K562 (cell line): Measurements from ENCODE around the gene TENT4A. TPM values are rescaled to one million over a fixed set of nuclear protein-coding genes. Genes with fewer than 3 reads are reported as not detected.

Experiments
- ATAC-seq: fragments of 200-7000 bp; cut with Tn5 transposase; 3 replicates; pipeline ENCODE4 v1.9.1; 2020; ENCODE audit warnings: moderate library complexity
- BruUV-seq: library from RNA; stranded (reverse); fragments of 400-500 nt; replicated peaks from 2 replicates; lab custom pipeline; 2021; lab: Mats Ljungman, UMichigan
- CTCF ChIA-PET: fragments of 300-600 bp; formaldehyde crosslinking; extraction: SDS; loops from one replicate; lab custom pipeline; 2021; ENCODE audit warnings: low intra/inter-chr PET ratio; lab: Yijun Ruan, JAX
- POLR2A ChIA-PET: fragments of 300-600, 350-650 bp; sonication (Branson Sonifier 250); formaldehyde crosslinking; extraction: SDS; loops from one replicate; lab custom pipeline; 2021; ENCODE audit warnings: antibody characterized with exemption, inconsistent platforms; lab: Yijun Ruan, JAX
- DNase-seq, 4 experiments: peaks; one replicate each; pipeline versions ENCODE4 v3.0.0 to v3.0.0-alpha.2; 2011 to 2018; ENCODE audit warnings: low spot score in 3 of 4, mixed read lengths in 3 of 4; ENCODE audit errors: extremely low read depth in 1 of 4
- FAIRE-seq: peaks from 2 replicates; lab custom pipeline; 2011; peaks lifted over from hg19 to GRCh38; lab: Jason Lieb, UNC
- H2AFZ ChIP-seq: 2 replicates; pipeline ENCODE4 v1.6.0; 2011; ENCODE audit warnings: low read depth, low read length, control low read depth, inconsistent platforms
- H3K27ac ChIP-seq: fragments of 200-600 bp; 3 replicates; pipeline ENCODE4 v1.8.0; 2011; ENCODE audit warnings: low read depth, mild to moderate bottlenecking, control low read depth, inconsistent platforms, low read length, moderate library complexity, mixed read lengths; ENCODE audit errors: extremely low read depth
- H3K27me3 ChIP-seq, 2 experiments: fragments of 300-600 bp in 1 of 2; 2 replicates in 1 of 2; 3 replicates in 1 of 2; pipeline versions ENCODE4 v1.6.0 to v1.8.0; 2011; ENCODE audit warnings: inconsistent platforms in 2 of 2, low read length in 2 of 2, mild to moderate bottlenecking in 1 of 2, mixed read lengths in 1 of 2, moderate library complexity in 1 of 2; ENCODE audit not compliant: control insufficient read depth in 2 of 2, insufficient read depth in 2 of 2
- H3K36me3 ChIP-seq: fragments of 300-600 bp; 3 replicates; pipeline ENCODE4 v1.8.0; 2011; ENCODE audit warnings: mild to moderate bottlenecking, low read length, inconsistent platforms; ENCODE audit not compliant: control insufficient read depth, insufficient read depth
- H3K4me1 ChIP-seq, 2 experiments: fragments of 200-600 bp in 1 of 2; replicated peaks in 1 of 2; 2 replicates in 1 of 2; 3 replicates in 1 of 2; pipeline versions ENCODE4 v1.5.1 to v1.8.0; 2011; ENCODE audit warnings: inconsistent platforms in 2 of 2, low read length in 2 of 2, mild to moderate bottlenecking in 1 of 2, mixed read lengths in 1 of 2, moderate library complexity in 1 of 2; ENCODE audit not compliant: control insufficient read depth in 2 of 2, insufficient read depth in 2 of 2
- H3K4me2 ChIP-seq: 2 replicates; pipeline ENCODE4 v1.6.1; 2011; ENCODE audit warnings: low read length, control low read depth, inconsistent platforms, mixed read lengths; ENCODE audit not compliant: insufficient read depth
- H3K4me3 ChIP-seq: fragments of 200-600 bp; sonication (generic), shearing (Covaris generic); 2 replicates; pipeline ENCODE4 v1.5.1; 2016; ENCODE audit warnings: control low read depth, inconsistent platforms
- H3K79me2 ChIP-seq: fragments of 200-600 bp; 3 replicates; pipeline ENCODE4 v1.8.0; 2011; ENCODE audit warnings: low read length, inconsistent platforms; ENCODE audit not compliant: control insufficient read depth, insufficient read depth
- H3K9ac ChIP-seq, 2 experiments: 2 replicates each; pipeline versions ENCODE4 v1.6.0 to v1.6.1; 2011; ENCODE audit warnings: low read depth in 2 of 2, low read length in 2 of 2, control low read depth in 1 of 2, inconsistent platforms in 1 of 2, mild to moderate bottlenecking in 1 of 2, mixed read lengths in 1 of 2; ENCODE audit not compliant: insufficient read depth in 1 of 2
- H3K9me1 ChIP-seq: one replicate; pipeline ENCODE4 v1.6.0; 2011; ENCODE audit warnings: inconsistent platforms, mild to moderate bottlenecking, low read length, moderate library complexity; ENCODE audit not compliant: control insufficient read depth, insufficient read depth
- H3K9me3 ChIP-seq: replicated peaks from 2 replicates; pipeline ENCODE4 v1.5.1; 2011; ENCODE audit warnings: low read depth, low read length, inconsistent platforms; ENCODE audit not compliant: control insufficient read depth, insufficient read depth
- H4K20me1 ChIP-seq: replicated peaks from 2 replicates; pipeline ENCODE4 v1.6.1; 2011; ENCODE audit warnings: low read length, inconsistent platforms, mixed read lengths; ENCODE audit not compliant: control insufficient read depth, insufficient read depth
- E2F3 ChIP-seq: fragments of 250-450 bp; sonication (Bioruptor Pico); IDR thresholded peaks from 2 replicates; pipeline ENCODE4 v1.4.0; 2020; ENCODE audit warnings: mild to moderate bottlenecking
- MED1 ChIP-seq: sonication (generic); formaldehyde crosslinking; IDR thresholded peaks from 2 replicates; pipeline ENCODE4 v1.8.1; 2023; ENCODE audit warnings: missing genetic modification reagents, borderline replicate concordance
- NFE2L1 ChIP-seq: fragments of 450-650 bp; IDR thresholded peaks from 2 replicates; pipeline ENCODE4 v1.6.1; 2016; ENCODE audit warnings: missing genetic modification characterization, low read depth, mild to moderate bottlenecking, missing compliant biosample characterization, moderate library complexity, borderline replicate concordance
- NFRKB ChIP-seq: fragments of 450-650 bp; IDR thresholded peaks from 2 replicates; pipeline ENCODE4 v1.6.1; 2016; ENCODE audit warnings: low read depth
- POLR2B ChIP-seq: fragments of 450-650 bp; IDR thresholded peaks from 2 replicates; pipeline ENCODE4 v1.6.1; 2018; ENCODE audit warnings: low read depth; ENCODE audit not compliant: partially characterized antibody
- RBM34 ChIP-seq: fragments of 200-400 bp; formaldehyde crosslinking; IDR thresholded peaks from 2 replicates; pipeline ENCODE4 v1.6.1; 2018; ENCODE audit warnings: low read length, borderline replicate concordance; ENCODE audit not compliant: insufficient read depth
- SRSF3 ChIP-seq: fragments of 200-400 bp; formaldehyde crosslinking; IDR thresholded peaks from 2 replicates; pipeline ENCODE4 v1.6.1; 2016; ENCODE audit warnings: mild to moderate bottlenecking, low read length, moderate library complexity; ENCODE audit not compliant: insufficient read depth
- ZNF740 ChIP-seq, 3 experiments: fragments of 200-800 bp in 1 of 3; sonication (Bioruptor generic) in 1 of 3; sonication (generic) in 1 of 3; formaldehyde crosslinking in 1 of 3; IDR thresholded peaks; 2 replicates each; pipeline versions ENCODE4 v1.6.1 to v1.8.0; 2016 to 2022; ENCODE audit warnings: mild to moderate bottlenecking in 2 of 3, missing compliant biosample characterization in 2 of 3, missing genetic modification characterization in 2 of 3, missing genetic modification reagents in 1 of 3
- WGBS: fragments of 100-300 bp; shearing (Covaris generic); methylation state at CpG from one replicate; pipeline ENCODE4 v1.1.6; 2016; ENCODE audit warnings: low coverage, mixed read lengths; ENCODE audit not compliant: insufficient coverage; ENCODE audit errors: missing lambda C conversion rate; 5-methylcytosine and 5-hydroxymethylcytosine counted together
- in situ Hi-C: fragments of 300-500 bp; cut with MboI; formaldehyde crosslinking; loops from 4 replicates; pipeline ENCODE4 v1.15.0; 2018; ENCODE audit warnings: inconsistent platforms, mixed read lengths
- intact Hi-C: fragments of 100-400 bp; cut with micrococcal nuclease; formaldehyde crosslinking; loops from 2 replicates; pipeline ENCODE4 v1.14.2; 2022
- polyA plus RNA-seq, 8 experiments: library from polyadenylated mRNA; depleted of rRNA in 4 of 8; stranded (reverse) in 5 of 8; unstranded in 3 of 8; fragments of >200 nt; fragmentation: Nextera tagmentation in 2 of 8; fragmentation: Illumina TruSeq in 1 of 8; extraction: Ambion mirVana in 2 of 8; extraction: Trizol in 1 of 8; gene quantifications; 2 replicates each; pipeline versions ENCODE4 v1.2.1 to v1.2.3, GENCODE V29; 2011 to 2014; ENCODE audit warnings: inconsistent platforms in 1 of 8, missing spikeins in 1 of 8
- total RNA-seq, 7 experiments: library from RNA; depleted of rRNA in 6 of 7; stranded (reverse); fragments of >200 nt in 6 of 7; fragmentation: Illumina TruSeq in 2 of 7; extraction: Trizol in 2 of 7; gene quantifications; 2 replicates each; pipeline versions ENCODE4 v1.2.1 to v1.2.3, GENCODE V29; 2011 to 2021; ENCODE audit warnings: low replicate concordance in 1 of 7

The TENT4A gene
- total and polyA plus RNA-seq, 9 of the 15 experiments (the other 6 are each of a cell fraction or from before 2014, with no cell fraction given), result 1.3 to 27.3 (median 13.0) TPM

- Histone ChIP-seq H3K4me2 (no peak overlapping the region), H3K4me3 (no peak overlapping the region), H3K9me3 (peaks cover 2% of the 10 kb centered on the region; the same call in 1 of the 2 replicates), H3K9ac (no peak overlapping the region), H2AFZ (no peak overlapping the region), H3K9me1 (no peaks in the 10 kb centered on the region), H3K79me2 (no peaks in the 10 kb centered on the region), H4K20me1 (no peaks in the 10 kb centered on the region), H3K27ac (no peak overlapping the region), H3K36me3 (0 out of 3 replicates have a peak, but pooled peaks cover 3% of the 10 kb centered on the region), H3K27me3 (peaks cover 0 to 4% of the 10 kb centered on the region in 2 experiments; a peak in 1 of 5 replicates), H3K4me1 (no peaks in the 10 kb centered on the region)
- ChIA-PET POLR2A (no interaction called here), CTCF (no interaction called here)
- no peak for ATAC-seq
- in situ Hi-C loops (no loop called here), intact Hi-C loops (no loop called here)
- no peak for TF ChIP-seq NFRKB
- no peak for TF ChIP-seq SRSF3
- no peak for TF ChIP-seq NFE2L1 (tag)
- no peak for TF ChIP-seq ZNF740 (CRISPR knock-in tag; IDR thresholded peaks at IDR 0.05)
- no peak for TF ChIP-seq ZNF740 (tag; IDR thresholded peaks at IDR 0.05)
- no peak for TF ChIP-seq POLR2B
- no peak for TF ChIP-seq RBM34
- TF ChIP-seq MED1 (CRISPR knock-in tag), result no peak
- TF ChIP-seq E2F3 (CRISPR knock-in tag), result no peak
- BruUV-seq, result no TSS peak
- DNase-seq, result no peak
- FAIRE-seq, result no peak
- WGBS, result 64% methylated on average over 10 of the region's 10 CpGs
These were observed 38.3 kb upstream of the TENT4A start for GRCh38 chr5:6674886-6675285.
